GM23248 (cell line): Measurements from ENCODE around the gene SRPX.

ENCODE experiments used
- EZH2 ChIP-seq: fragments of 200-600 bp; sonication (generic); IDR thresholded peaks from 2 replicates; pipeline ENCODE4 v1.6.1; 2018; ENCODE audit warnings: antibody characterized with exemption, mild to moderate bottlenecking; ENCODE audit not compliant: insufficient read depth, poor library complexity, severe bottlenecking
- EZH2phosphoT487 ChIP-seq: fragments of 200-600 bp; sonication (generic); IDR thresholded peaks from 2 replicates; pipeline ENCODE4 v1.6.1; 2018; ENCODE audit warnings: antibody characterized with exemption, moderate library complexity, mild to moderate bottlenecking, low read depth; ENCODE audit not compliant: insufficient read depth

DNA sequence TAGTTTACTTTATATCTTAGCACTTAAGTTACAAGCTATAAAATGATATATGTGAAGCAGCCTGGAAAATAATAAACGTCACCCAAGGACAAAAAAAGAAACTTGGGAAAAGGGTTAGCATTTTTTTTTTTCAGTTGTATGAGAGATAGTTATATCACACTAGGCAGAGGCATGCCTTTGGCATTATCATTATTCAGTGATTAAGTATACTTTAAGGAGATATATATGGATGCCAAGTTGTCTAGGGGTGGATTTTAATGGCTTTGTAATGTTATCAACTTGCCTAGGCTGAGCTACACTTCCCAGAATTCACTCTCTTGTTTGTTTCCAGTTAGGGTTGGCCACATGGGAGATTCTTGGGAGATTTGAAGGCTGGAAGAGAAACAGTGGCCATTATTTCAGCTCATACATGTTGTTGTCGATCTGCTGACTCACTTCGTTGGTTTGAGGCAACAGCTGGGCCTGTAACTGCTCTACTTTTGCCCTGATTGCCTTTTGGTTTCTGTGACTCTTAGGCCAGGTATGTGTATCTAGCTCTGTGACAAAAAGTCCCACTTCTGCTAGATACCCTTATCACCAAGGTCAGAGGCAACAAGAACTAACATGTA is 11.5 kb upstream of the SRPX start:
- TF ChIP-seq EZH2 (no peak), EZH2phosphoT487 (no peak)
